ENCODE data around the gene MED27.

Gene MED27

GRCh38 chr9:131854334-131854733 lies 225.3 kb downstream of the MED27 start:
- no peak overlapping the region for H3K4me3 ChIP-seq (ENCODE audit: low read depth, low read length)
- no peak for TF ChIP-seq CTCF (IDR thresholded peaks at IDR 0.05; ENCODE audit: control insufficient read depth, extremely low read depth, insufficient read depth)
- DNase-seq (ENCODE audit: low read depth), result no peak

GRCh38 chr9:131853434-131853833 lies 226.2 kb downstream of the MED27 start:
- no peak for TF ChIP-seq CTCF (IDR thresholded peaks at IDR 0.05; ENCODE audit: control insufficient read depth, extremely low read depth, insufficient read depth)
- no peak overlapping the region for H3K4me3 ChIP-seq (ENCODE audit: low read depth, low read length)
- DNase-seq (ENCODE audit: low read depth), result no peak

GRCh38 chr9:131851414-131851813 lies 228.3 kb downstream of the MED27 start:
- no peak overlapping the region for H3K4me3 ChIP-seq (ENCODE audit: low read depth, low read length)
- DNase-seq (ENCODE audit: low read depth), result no peak
- no peak for TF ChIP-seq CTCF (IDR thresholded peaks at IDR 0.05; ENCODE audit: control insufficient read depth, extremely low read depth, insufficient read depth)

GRCh38 chr9:131849391-131849790 lies 230.3 kb downstream of the MED27 start:
- TF ChIP-seq CTCF (IDR thresholded peaks at IDR 0.05; ENCODE audit: control insufficient read depth, extremely low read depth, insufficient read depth), result no peak
- no peak for DNase-seq (ENCODE audit: low read depth)
- no peak overlapping the region for H3K4me3 ChIP-seq (ENCODE audit: low read depth, low read length)

GRCh38 chr9:131848570-131849160 lies 231.0 kb downstream of the MED27 start:
- no peak overlapping the region for H3K4me3 ChIP-seq (ENCODE audit: low read depth, low read length)
- DNase-seq (ENCODE audit: low read depth), result no peak

GRCh38 chr9:131847665-131848354 lies 231.9 kb downstream of the MED27 start:
- DNase-seq (ENCODE audit: low read depth), result no peak
- no peak overlapping the region for H3K4me3 ChIP-seq (ENCODE audit: low read depth, low read length)
- TF ChIP-seq CTCF (IDR thresholded peaks at IDR 0.05; ENCODE audit: control insufficient read depth, extremely low read depth, insufficient read depth), result no peak

More at GRCh38 chr9:131848570-131849160, 231.0 kb downstream of the MED27 start:
- TF ChIP-seq CTCF (IDR thresholded peaks at IDR 0.05; ENCODE audit: control insufficient read depth, extremely low read depth, insufficient read depth), result no peak
